CD4-positive, CD25-positive, alpha-beta regulatory T cell (primary cell): ENCODE data around the gene SLC6A6. TPM values are rescaled to one million over a fixed set of nuclear protein-coding genes. Genes with fewer than 3 reads are reported as not detected.

ENCODE experiments used
- ATAC-seq, 2 donors: fragments of 150-1000 bp; cut with Tn5 transposase; one replicate each; pipeline ENCODE4 v1.10.0; 2021; ENCODE audit warnings: low read depth in 2 of 2, moderate number of reproducible peaks in 2 of 2, moderate library complexity in 1 of 2
- DNase-seq, 3 donors: peaks; one replicate each; pipeline versions ENCODE4 v3.0.0 to v3.0.0-alpha.2; 2012 to 2022; ENCODE audit warnings: mixed read lengths in 1 of 3
- H3K27ac ChIP-seq: one replicate; pipeline ENCODE4 v1.7.0; 2013; ENCODE audit warnings: mild to moderate bottlenecking, low read length; ENCODE audit not compliant: insufficient read depth, poor library complexity, severe bottlenecking
- H3K27me3 ChIP-seq: one replicate; pipeline ENCODE4 v1.7.0; 2013; ENCODE audit warnings: low read length; ENCODE audit not compliant: control insufficient read depth, insufficient read depth
- H3K36me3 ChIP-seq: one replicate; pipeline ENCODE4 v1.7.0; 2013; ENCODE audit warnings: mild to moderate bottlenecking, low read length, moderate library complexity; ENCODE audit not compliant: control insufficient read depth, insufficient read depth
- H3K4me1 ChIP-seq: 2 replicates; pipeline ENCODE4 v1.7.0; 2013; ENCODE audit warnings: mild to moderate bottlenecking, low read length; ENCODE audit not compliant: insufficient read depth, control insufficient read depth, poor library complexity, severe bottlenecking
- H3K4me3 ChIP-seq: one replicate; pipeline ENCODE4 v1.7.0; 2013; ENCODE audit warnings: low read depth, mild to moderate bottlenecking, low read length, moderate library complexity
- H3K9me3 ChIP-seq, 2 experiments: 1 replicate in 1 of 2; 2 replicates in 1 of 2; pipeline ENCODE4 v1.7.0; 2013; ENCODE audit warnings: low read length in 2 of 2, mild to moderate bottlenecking in 1 of 2, moderate library complexity in 1 of 2; ENCODE audit not compliant: control insufficient read depth in 2 of 2
- H3K27ac Mint-ChIP-seq, 3 donors: one replicate each; pipeline ENCODE4 v1.8.0; 2020 to 2022; ENCODE audit warnings: mild to moderate bottlenecking in 3 of 3, mixed read lengths in 3 of 3, moderate library complexity in 2 of 3
- H3K27me3 Mint-ChIP-seq: one replicate; pipeline ENCODE4 v1.8.0; 2022; ENCODE audit warnings: mild to moderate bottlenecking, mixed read lengths
- H3K36me3 Mint-ChIP-seq: one replicate; pipeline ENCODE4 v1.8.0; 2020; ENCODE audit warnings: mixed read lengths
- H3K4me1 Mint-ChIP-seq, 4 donors: one replicate each; pipeline ENCODE4 v1.8.0; 2020 to 2022; ENCODE audit warnings: mixed read lengths in 4 of 4, mild to moderate bottlenecking in 1 of 4
- H3K4me3 Mint-ChIP-seq, 4 donors: one replicate each; pipeline ENCODE4 v1.8.0; 2020 to 2022; ENCODE audit warnings: mild to moderate bottlenecking in 4 of 4, mixed read lengths in 4 of 4, moderate library complexity in 3 of 4
- H3K9me3 Mint-ChIP-seq, 7 donors: one replicate each; pipeline ENCODE4 v1.8.0; 2020 to 2022; ENCODE audit warnings: mixed read lengths in 7 of 7, mild to moderate bottlenecking in 3 of 7, moderate library complexity in 2 of 7
- polyA plus RNA-seq, 4 donors: library from polyadenylated mRNA; unstranded; fragments of 300-500 nt; fragmentation: Illumina TruSeq; gene quantifications; one replicate each; pipeline ENCODE4 v1.2.3, GENCODE V29; 2021
- total RNA-seq: library from RNA; stranded (reverse); gene quantifications from one replicate; pipeline ENCODE4 v1.2.3, GENCODE V29; 2022

The SLC6A6 gene
- total and polyA plus RNA-seq, 5 donors from 2014 or later, result 6.9 to 73.3 (median 9.1) TPM

DNA sequence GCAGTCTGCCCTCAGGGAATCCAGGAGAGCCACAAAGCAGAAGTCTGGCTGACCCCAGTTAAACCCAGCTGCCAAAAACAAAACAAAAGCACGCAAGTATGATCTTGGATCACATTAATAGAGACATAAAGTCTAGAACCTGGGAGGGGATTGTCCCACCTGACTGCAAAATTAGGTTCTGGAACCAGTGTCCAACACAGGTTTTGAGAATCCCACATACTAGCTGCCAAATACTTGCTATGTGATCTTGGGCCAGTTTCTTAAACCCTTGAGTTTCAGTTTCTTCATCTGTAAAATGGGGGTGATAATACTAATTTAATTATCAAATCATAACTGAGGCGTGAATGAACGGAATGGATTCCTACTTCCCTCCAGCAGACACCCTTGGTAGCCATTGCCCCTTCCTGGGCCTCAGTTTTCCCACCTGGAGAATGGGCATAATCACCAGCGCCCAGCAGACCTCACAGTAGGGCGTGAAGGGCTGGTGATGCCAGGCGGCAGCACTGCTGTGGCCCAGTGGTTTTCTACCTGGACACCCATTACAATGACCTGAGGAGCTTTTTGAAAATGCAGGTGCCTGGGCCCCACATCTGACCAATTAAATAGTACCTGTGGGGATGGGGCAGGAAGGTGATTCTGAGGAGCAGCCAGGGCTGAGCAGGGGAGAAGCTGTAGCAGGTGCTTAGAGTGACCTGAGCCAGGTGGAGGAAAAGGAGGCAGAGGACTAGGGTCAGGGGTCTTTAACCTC is 105.5 kb downstream of the SLC6A6 start:
- H3K36me3 ChIP-seq, result no peaks in the 10 kb centered on the region
- no peak for DNase-seq
- H3K4me1 Mint-ChIP-seq, result peaks cover 0 to 4% (median 0%) of the 10 kb centered on the region in 4 donors
- H3K27me3 Mint-ChIP-seq, result no peaks in the 10 kb centered on the region
- peaks cover 0 to 7% (median 2%) of the 10 kb centered on the region in 7 donors for H3K9me3 Mint-ChIP-seq
- no peak overlapping the region for H3K27ac ChIP-seq
- ATAC-seq, result no peak
- H3K27ac Mint-ChIP-seq, result no peak overlapping the region
- no peak overlapping the region for H3K4me3 ChIP-seq
- no peaks in the 10 kb centered on the region for H3K4me1 ChIP-seq
- peaks cover 4 to 5% of the 10 kb centered on the region in 2 experiments for H3K9me3 ChIP-seq
- H3K4me3 Mint-ChIP-seq, result no peak overlapping the region
- no peaks in the 10 kb centered on the region for H3K27me3 ChIP-seq
- H3K36me3 Mint-ChIP-seq, result no peaks in the 10 kb centered on the region

DNA sequence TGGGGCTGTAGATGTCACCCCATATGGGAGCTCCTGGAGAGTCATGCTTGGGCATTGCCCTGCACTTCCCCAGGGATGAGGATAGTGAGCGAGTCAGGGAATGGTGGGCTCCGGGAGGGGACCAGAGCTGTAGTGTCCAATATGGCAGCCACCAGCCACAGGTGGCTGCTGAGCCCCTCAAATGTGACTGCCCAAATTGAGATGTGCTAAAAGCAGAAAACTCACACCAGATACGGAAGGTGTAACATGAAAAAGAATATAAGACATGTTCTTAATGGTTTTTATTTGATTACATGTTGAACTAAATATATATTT is 106.1 kb downstream of the SLC6A6 start:
- Histone ChIP-seq H3K4me1 (no peaks in the 10 kb centered on the region), H3K27me3 (no peaks in the 10 kb centered on the region), H3K4me3 (no peak overlapping the region), H3K9me3 (no peaks in the 10 kb centered on the region), H3K36me3 (no peaks in the 10 kb centered on the region), H3K27ac (no peak overlapping the region)
- Mint-ChIP-seq H3K36me3 (no peaks in the 10 kb centered on the region), H3K27me3 (no peaks in the 10 kb centered on the region), H3K27ac (no peak overlapping the region), H3K4me1 (peaks cover 0 to 4% (median 0%) of the 10 kb centered on the region in 4 donors), H3K9me3 (peaks cover 0 to 3% (median 0%) of the 10 kb centered on the region in 7 donors), H3K4me3 (no peak overlapping the region)
- no peak for DNase-seq
- ATAC-seq, result no peak

- no peak overlapping the region for H3K27ac ChIP-seq
- no peak overlapping the region for H3K4me3 ChIP-seq
- DNase-seq (peak; percentile 31 to 44 (median 39)), ATAC-seq (peak; percentile 24 to 38)
- no peaks in the 10 kb centered on the region for H3K27me3 Mint-ChIP-seq
- H3K27ac Mint-ChIP-seq, result peak overlapping the region in 1 of 3 donors; percentile 95
- peaks cover 0 to 4% (median 0%) of the 10 kb centered on the region in 4 donors for H3K4me1 Mint-ChIP-seq
- peak overlapping the region in 1 of 4 donors; percentile 31 for H3K4me3 Mint-ChIP-seq
- H3K9me3 ChIP-seq, result no peaks in the 10 kb centered on the region
- H3K27me3 ChIP-seq, result no peaks in the 10 kb centered on the region
- no peaks in the 10 kb centered on the region for H3K36me3 ChIP-seq
- no peaks in the 10 kb centered on the region for H3K36me3 Mint-ChIP-seq
- H3K4me1 ChIP-seq, result no peaks in the 10 kb centered on the region
- peaks cover 0 to 3% (median 0%) of the 10 kb centered on the region in 7 donors for H3K9me3 Mint-ChIP-seq
Observed at GRCh38 chr3:14508966-14509795, 106.8 kb downstream of the SLC6A6 start.

- no peaks in the 10 kb centered on the region for H3K4me1 ChIP-seq
- H3K4me3 ChIP-seq, result no peak overlapping the region
- no peaks in the 10 kb centered on the region for H3K36me3 Mint-ChIP-seq
- H3K27ac Mint-ChIP-seq, result no peak overlapping the region
- H3K9me3 Mint-ChIP-seq, result no peaks in the 10 kb centered on the region
- no peaks in the 10 kb centered on the region for H3K27me3 ChIP-seq
- H3K4me3 Mint-ChIP-seq, result no peak overlapping the region
- DNase-seq (no peak), ATAC-seq (no peak)
- H3K36me3 ChIP-seq, result no peaks in the 10 kb centered on the region
- no peaks in the 10 kb centered on the region for H3K9me3 ChIP-seq
- no peaks in the 10 kb centered on the region for H3K27me3 Mint-ChIP-seq
- H3K27ac ChIP-seq, result no peak overlapping the region
- peaks cover 0 to 4% (median 0%) of the 10 kb centered on the region in 4 donors for H3K4me1 Mint-ChIP-seq
Observed at GRCh38 chr3:14509796-14510100, 107.3 kb downstream of the SLC6A6 start.

DNA sequence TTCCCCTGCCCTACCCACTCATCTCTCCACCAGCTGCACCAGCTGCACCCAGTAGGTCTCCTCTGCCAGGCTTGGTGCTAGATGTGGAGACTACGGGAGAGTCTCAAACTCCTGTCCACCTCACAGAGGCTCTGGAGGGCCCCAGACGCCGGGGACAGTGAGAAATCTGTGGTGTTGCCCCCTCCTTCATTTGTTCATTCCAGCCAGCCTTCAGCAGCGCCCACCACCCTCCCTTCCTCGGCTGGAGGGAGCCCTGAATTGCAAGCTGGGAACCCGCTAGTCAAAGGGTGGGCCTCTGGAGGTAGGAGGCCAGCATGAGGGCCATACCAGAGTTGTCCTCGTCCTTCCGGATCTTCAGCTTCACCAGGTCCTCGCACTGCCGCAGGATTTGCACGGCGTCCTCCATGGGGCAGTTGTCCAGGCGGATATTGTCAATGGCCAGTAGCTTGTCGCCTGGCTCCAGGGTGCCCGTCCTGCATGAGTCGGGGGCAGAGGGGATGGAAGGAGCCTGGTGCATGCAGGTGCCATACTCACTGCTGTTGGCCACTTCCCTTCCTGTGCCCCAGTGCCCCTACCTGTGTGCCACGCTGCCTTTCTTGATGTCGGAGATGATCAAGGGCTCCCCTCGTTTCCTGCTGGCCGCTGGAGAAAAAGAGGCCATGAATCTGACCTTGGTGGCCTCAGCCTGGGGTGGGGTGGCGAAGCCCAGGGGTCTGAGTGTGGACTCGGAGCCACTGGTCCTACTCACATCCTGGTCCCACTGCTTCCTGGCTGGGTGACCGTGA is 108.6 kb downstream of the SLC6A6 start:
- Mint-ChIP-seq H3K4me3 (no peak overlapping the region), H3K4me1 (peaks cover 0 to 4% (median 0%) of the 10 kb centered on the region in 4 donors), H3K27ac (no peak overlapping the region)

DNA sequence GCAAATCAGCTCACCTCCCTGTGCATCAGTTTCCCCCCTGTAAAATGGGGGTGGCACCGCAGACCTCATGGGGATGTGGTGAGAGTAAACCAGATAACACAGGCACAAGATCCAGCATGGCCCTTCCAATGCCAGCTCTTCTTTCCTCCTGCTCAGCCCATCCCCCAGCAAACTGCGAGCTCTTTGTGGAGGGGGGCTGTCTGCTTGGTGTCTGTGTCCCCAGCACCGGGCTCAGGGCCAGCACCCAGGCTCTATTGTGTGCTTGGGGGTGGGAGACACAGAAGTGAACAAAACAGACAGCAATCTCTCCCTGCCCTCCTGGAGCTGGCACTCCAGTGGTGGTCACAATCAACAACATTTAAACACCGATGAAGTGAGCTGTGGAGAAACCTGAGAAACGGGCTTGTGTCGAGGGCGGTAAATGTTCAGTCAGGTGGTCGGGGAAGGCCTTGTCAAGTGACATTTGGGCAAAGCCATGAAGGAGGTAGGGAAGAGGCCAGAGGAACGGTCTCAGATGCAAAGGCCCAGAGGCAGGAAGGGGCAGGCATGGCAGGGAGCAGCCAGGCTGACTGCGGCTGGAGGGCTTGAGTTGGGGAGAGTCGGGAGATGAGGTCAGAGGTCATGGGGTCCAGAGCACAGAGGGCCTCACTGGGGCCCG is 109.3 kb downstream of the SLC6A6 start:
- no peak for DNase-seq
- Mint-ChIP-seq H3K27me3 (no peaks in the 10 kb centered on the region), H3K36me3 (no peaks in the 10 kb centered on the region), H3K9me3 (no peaks in the 10 kb centered on the region), H3K4me3 (no peak overlapping the region), H3K4me1 (peaks cover 0 to 4% (median 0%) of the 10 kb centered on the region in 4 donors), H3K27ac (no peak overlapping the region)
- H3K36me3 ChIP-seq, result no peaks in the 10 kb centered on the region
- no peaks in the 10 kb centered on the region for H3K9me3 ChIP-seq
- no peak overlapping the region for H3K4me3 ChIP-seq
- no peak for ATAC-seq
- H3K4me1 ChIP-seq, result no peaks in the 10 kb centered on the region
- H3K27ac ChIP-seq, result no peak overlapping the region
- no peaks in the 10 kb centered on the region for H3K27me3 ChIP-seq

More for the DNA sequence above, 108.6 kb downstream of the SLC6A6 start:
- Histone ChIP-seq H3K9me3 (no peaks in the 10 kb centered on the region), H3K27me3 (no peaks in the 10 kb centered on the region), H3K4me3 (no peak overlapping the region), H3K27ac (no peak overlapping the region), H3K36me3 (no peaks in the 10 kb centered on the region), H3K4me1 (no peaks in the 10 kb centered on the region)
- Mint-ChIP-seq H3K9me3 (no peaks in the 10 kb centered on the region), H3K36me3 (no peaks in the 10 kb centered on the region), H3K27me3 (no peaks in the 10 kb centered on the region)
- DNase-seq (no peak), ATAC-seq (no peak)

- Mint-ChIP-seq H3K36me3 (no peaks in the 10 kb centered on the region), H3K4me1 (peaks cover 0 to 4% (median 0%) of the 10 kb centered on the region in 4 donors), H3K27me3 (no peaks in the 10 kb centered on the region), H3K9me3 (no peaks in the 10 kb centered on the region), H3K4me3 (no peak overlapping the region), H3K27ac (no peak overlapping the region)
- no peaks in the 10 kb centered on the region for H3K9me3 ChIP-seq
- no peak overlapping the region for H3K4me3 ChIP-seq
- H3K27ac ChIP-seq, result no peak overlapping the region
- no peak for DNase-seq
- no peaks in the 10 kb centered on the region for H3K27me3 ChIP-seq
- no peaks in the 10 kb centered on the region for H3K36me3 ChIP-seq
- ATAC-seq, result no peak
- H3K4me1 ChIP-seq, result no peaks in the 10 kb centered on the region
Observed at GRCh38 chr3:14512281-14512941, 110.0 kb downstream of the SLC6A6 start.
